GM12878 (cell line): Measurements from ENCODE around the gene MAP1A. TPM values are rescaled to one million over a fixed set of nuclear protein-coding genes. Genes with fewer than 3 reads are reported as not detected.

Experiments
- ATAC-seq: fragments of 200-7000 bp; cut with Tn5 transposase; 3 replicates; pipeline ENCODE4 v1.9.1; 2020; ENCODE audit warnings: mild to moderate bottlenecking, moderate library complexity
- BruUV-seq: library from RNA; stranded (reverse); fragments of 400-500 nt; replicated peaks from 2 replicates; lab custom pipeline; 2021; lab: Mats Ljungman, UMichigan
- CTCF ChIA-PET: fragments of 300-600 bp; sonication (Branson Sonifier 250); formaldehyde crosslinking; extraction: SDS; loops from one replicate; lab custom pipeline; 2021; ENCODE audit warnings: inconsistent platforms; lab: Yijun Ruan, JAX
- POLR2A ChIA-PET: fragments of 350-600 bp; formaldehyde crosslinking; extraction: SDS; loops from one replicate; lab custom pipeline; 2021; ENCODE audit warnings: inconsistent platforms; lab: Charles Lee
- RAD21 ChIA-PET: fragments of 300-600 bp; sonication (Branson Sonifier 250); formaldehyde crosslinking; loops from one replicate; lab custom pipeline; 2023; ENCODE audit warnings: antibody characterized with exemption; ENCODE audit not compliant: unreplicated experiment; lab: Charles Lee
- SMC1A ChIA-PET: fragments of 300-600 bp; sonication (Branson Sonifier 250); formaldehyde crosslinking; loops from one replicate; lab custom pipeline; 2023; ENCODE audit not compliant: unreplicated experiment, uncharacterized antibody; lab: Charles Lee
- DNase-seq: peaks from one replicate; pipeline ENCODE4 v3.0.0-alpha.2; 2011; ENCODE audit warnings: low read depth, low spot score
- FAIRE-seq: peaks from 3 replicates; lab custom pipeline; 2011; peaks lifted over from hg19 to GRCh38; lab: Jason Lieb, UNC
- H2AFZ ChIP-seq: 2 replicates; pipeline ENCODE4 v1.6.0; 2011; ENCODE audit warnings: low read depth, low read length, control low read depth; ENCODE audit not compliant: control insufficient read depth
- H3K27ac ChIP-seq: 2 replicates; pipeline ENCODE4 v1.5.1; 2011; ENCODE audit warnings: control low read depth; ENCODE audit not compliant: control insufficient read depth, insufficient read depth
- H3K27me3 ChIP-seq, 2 experiments: replicated peaks in 1 of 2; 2 replicates each; pipeline versions ENCODE4 v1.6.0 to v1.6.1; 2011; ENCODE audit warnings: low read length in 1 of 2; ENCODE audit not compliant: control insufficient read depth in 2 of 2, insufficient read depth in 2 of 2
- H3K36me3 ChIP-seq, 2 experiments: 2 replicates each; pipeline ENCODE4 v1.5.1; 2011; ENCODE audit warnings: low read length in 1 of 2; ENCODE audit not compliant: control insufficient read depth in 2 of 2, insufficient read depth in 2 of 2
- H3K4me1 ChIP-seq: 2 replicates; pipeline ENCODE4 v1.6.1; 2011; ENCODE audit warnings: mild to moderate bottlenecking, low read length, moderate library complexity, mixed read lengths; ENCODE audit not compliant: control insufficient read depth, insufficient read depth
- H3K4me2 ChIP-seq: 2 replicates; pipeline ENCODE4 v1.6.0; 2011; ENCODE audit warnings: control low read depth; ENCODE audit not compliant: control insufficient read depth, insufficient read depth
- H3K4me3 ChIP-seq: fragments of 200-600 bp; sonication (generic); 2 replicates; pipeline ENCODE4 v1.5.1; 2016
- H3K79me2 ChIP-seq: 2 replicates; pipeline ENCODE4 v1.6.0; 2011; ENCODE audit warnings: low read length; ENCODE audit not compliant: control insufficient read depth, insufficient read depth
- H3K9ac ChIP-seq: 2 replicates; pipeline ENCODE4 v1.8.0; 2011; ENCODE audit warnings: low read length, control low read depth, mixed read lengths; ENCODE audit not compliant: control insufficient read depth, insufficient read depth
- H3K9me3 ChIP-seq: replicated peaks from 3 replicates; pipeline ENCODE4 v1.5.1; 2011; ENCODE audit warnings: mild to moderate bottlenecking, low read length; ENCODE audit not compliant: control insufficient read depth, insufficient read depth
- H4K20me1 ChIP-seq: 2 replicates; pipeline ENCODE4 v1.6.0; 2011; ENCODE audit not compliant: control insufficient read depth, insufficient read depth
- CBFB ChIP-seq: IDR thresholded peaks from 2 replicates; pipeline ENCODE4 v1.6.1; 2016; ENCODE audit warnings: antibody characterized with exemption, low read depth
- ETV6 ChIP-seq, 2 experiments: fragments of 450-650 bp in 1 of 2; IDR thresholded peaks in 1 of 2; conservative IDR thresholded peaks in 1 of 2; 2 replicates each; pipeline ENCODE4 v1.6.1; 2014; ENCODE audit warnings: antibody characterized with exemption in 1 of 2, borderline replicate concordance in 1 of 2, low read depth in 1 of 2, mild to moderate bottlenecking in 1 of 2, moderate library complexity in 1 of 2
- FOXK2 ChIP-seq: fragments of 450-650 bp; IDR thresholded peaks from 2 replicates; pipeline ENCODE4 v1.6.1; 2017; ENCODE audit warnings: mild to moderate bottlenecking, moderate library complexity
- JUNB ChIP-seq: IDR thresholded peaks from 2 replicates; pipeline ENCODE4 v1.6.1; 2016; ENCODE audit warnings: antibody characterized with exemption, mild to moderate bottlenecking
- KAT2A ChIP-seq: conservative IDR thresholded peaks from 2 replicates; pipeline ENCODE4 v1.6.1; 2011; ENCODE audit warnings: low read depth, low read length; ENCODE audit not compliant: control insufficient read depth
- MTA2 ChIP-seq: fragments of 450-650 bp; IDR thresholded peaks from 2 replicates; pipeline ENCODE4 v1.6.1; 2016; ENCODE audit warnings: low read depth, mild to moderate bottlenecking, moderate library complexity
- MXI1 ChIP-seq: fragments of 150-350 bp; IDR thresholded peaks from 2 replicates; pipeline ENCODE4 v1.6.1; 2011; ENCODE audit warnings: low read depth, mild to moderate bottlenecking, inconsistent platforms, low read length, improper control_type of control experiment
- NFYB ChIP-seq: IDR thresholded peaks from 2 replicates; pipeline ENCODE4 v1.6.1; 2011; ENCODE audit warnings: low read depth, mild to moderate bottlenecking, low read length, improper control_type of control experiment, moderate library complexity; ENCODE audit not compliant: insufficient read depth
- POU2F2 ChIP-seq: IDR thresholded peaks from 3 replicates; pipeline ENCODE4 v1.6.1; 2011; ENCODE audit warnings: low read depth, mild to moderate bottlenecking, low read length, borderline replicate concordance
- RAD51 ChIP-seq: fragments of 450-650 bp; IDR thresholded peaks from 2 replicates; pipeline ENCODE4 v1.6.1; 2016; ENCODE audit warnings: moderate library complexity, mild to moderate bottlenecking, inconsistent platforms
- RELA ChIP-seq: fragments of 450-650 bp; IDR thresholded peaks from 2 replicates; pipeline ENCODE4 v1.8.0; 2014; ENCODE audit warnings: borderline replicate concordance; ENCODE audit not compliant: partially characterized antibody
- REST ChIP-seq: IDR thresholded peaks from 2 replicates; pipeline ENCODE4 v1.6.1; 2012; ENCODE audit warnings: mild to moderate bottlenecking, low read depth, low read length
- RUNX3 ChIP-seq: IDR thresholded peaks from 2 replicates; pipeline ENCODE4 v1.6.1; 2012; ENCODE audit warnings: low read length, inconsistent platforms
- SPI1 ChIP-seq: IDR thresholded peaks from 2 replicates; pipeline ENCODE4 v1.6.1; 2011; ENCODE audit warnings: low read depth, mild to moderate bottlenecking, low read length, moderate library complexity, borderline replicate concordance; ENCODE audit not compliant: insufficient read depth
- SREBF1 ChIP-seq: IDR thresholded peaks from 2 replicates; pipeline ENCODE4 v1.6.1; 2012; ENCODE audit warnings: mild to moderate bottlenecking, low read length
- SUZ12 ChIP-seq: fragments of 200-600 bp; sonication (generic); IDR thresholded peaks from one replicate; pipeline ENCODE4 v1.6.1; 2018; ENCODE audit warnings: antibody characterized with exemption, mild to moderate bottlenecking; ENCODE audit not compliant: unreplicated experiment
- TCF7 ChIP-seq: IDR thresholded peaks from 2 replicates; pipeline ENCODE4 v1.6.1; 2014; ENCODE audit warnings: antibody characterized with exemption, borderline replicate concordance
- WGBS: methylation state at CpG from one replicate; pipeline ENCODE4 v1.1.6; 2016; ENCODE audit warnings: low lambda C conversion rate; ENCODE audit not compliant: insufficient replicate concordance, insufficient coverage; ENCODE audit errors: missing lambda C conversion rate; 5-methylcytosine and 5-hydroxymethylcytosine counted together
- in situ Hi-C: fragments of 300-500 bp; cut with MboI; formaldehyde crosslinking; loops from 9 replicates; pipeline ENCODE4 v1.14.3; 2018; ENCODE audit warnings: mixed read lengths
- intact Hi-C: fragments of 100-400 bp; cut with micrococcal nuclease; formaldehyde crosslinking; loops from one replicate; pipeline ENCODE4 v1.14.2; 2022; ENCODE audit not compliant: unreplicated experiment
- polyA plus RNA-seq, 11 experiments: library from polyadenylated mRNA; depleted of rRNA in 4 of 11; unstranded in 6 of 11; stranded (reverse) in 5 of 11; fragments of >200 nt; fragmentation: Nextera tagmentation in 4 of 11; fragmentation: Illumina TruSeq in 1 of 11; extraction: Ambion mirVana in 4 of 11; extraction: Trizol in 1 of 11; gene quantifications; 1 replicate in 1 of 11; 2 replicates in 10 of 11; pipeline versions ENCODE4 v1.2.1 to v1.2.3, GENCODE V29; 2011 to 2016; ENCODE audit warnings: inconsistent platforms in 2 of 11, missing spikeins in 2 of 11, low read depth in 1 of 11
- total RNA-seq, 4 experiments: library from RNA; depleted of rRNA in 3 of 4; stranded (reverse); fragments of >200 nt in 3 of 4; fragmentation: Illumina TruSeq in 1 of 4; extraction: Trizol in 1 of 4; gene quantifications; 2 replicates each; pipeline versions ENCODE4 v1.2.1 to v1.2.3, GENCODE V29; 2013 to 2021
- TF ChIP-seq, protein P1 (sequence below): fragments of 450-650 bp; IDR thresholded peaks from 2 replicates; pipeline ENCODE4 v1.6.1; 2017; ENCODE audit warnings: mild to moderate bottlenecking, low read depth, inconsistent platforms; ENCODE audit not compliant: poor library complexity, severe bottlenecking
- TF ChIP-seq, protein P2 (sequence below): fragments of 450-650 bp; IDR thresholded peaks from 2 replicates; pipeline ENCODE4 v1.6.1; 2017; ENCODE audit warnings: low read depth, mild to moderate bottlenecking, moderate library complexity

Gene MAP1A
- total and polyA plus RNA-seq, 10 of the 15 experiments (the other 5 are each of a cell fraction or from before 2014, with no cell fraction given), result under 0.01 to 0.10 (median 0.05) TPM

- Histone ChIP-seq H4K20me1 (no peaks in the 10 kb centered on the region), H3K36me3 (peaks cover 0 to 2% of the 10 kb centered on the region in 2 experiments; a peak in 2 of 4 replicates), H3K4me1 (no peaks in the 10 kb centered on the region), H3K9ac (no peak overlapping the region), H3K4me3 (no peak overlapping the region), H3K27ac (no peak overlapping the region), H3K9me3 (no peaks in the 10 kb centered on the region), H2AFZ (no peak overlapping the region), H3K79me2 (no peaks in the 10 kb centered on the region), H3K4me2 (no peak overlapping the region), H3K27me3 (no peaks in the 10 kb centered on the region)
- in situ Hi-C loops (no loop called here), intact Hi-C loops (no loop called here)
- ChIA-PET CTCF (interaction anchor here (0.7 kb wide), 1 partner anchor 19 kb away, joined by 4 read pairs; the partner anchor contains the start of gene TP53BP1), SMC1A (interaction anchor here (4.1 kb wide), 1 partner anchor 12 kb away, joined by 13 read pairs; no protein-coding TSS in a partner anchor), RAD21 (no interaction called here), POLR2A (interaction anchor here (0.6 kb wide), 1 partner anchor 335 kb away, joined by 4 read pairs; no protein-coding TSS in a partner anchor)
- no peak for ATAC-seq
- BruUV-seq, result no TSS peak
- DNase-seq, result no peak
- FAIRE-seq, result no peak
- WGBS, result 94% methylated on average over 25 of the region's 25 CpGs
- no peak for TF ChIP-seq ETV6 (conservative IDR thresholded peaks at IDR 0.05 in 1 of 2, IDR thresholded peaks at IDR 0.05 in 1 of 2; ENCODE audit: borderline replicate concordance in 1 of 2, low read depth in 1 of 2)
- TF ChIP-seq MTA2, result no peak
- TF ChIP-seq MXI1, result no peak
- TF ChIP-seq POU2F2, result no peak
- TF ChIP-seq FOXK2, result no peak
- no peak for TF ChIP-seq TCF7
- no peak for TF ChIP-seq RAD51
- TF ChIP-seq JUNB, result no peak
- TF ChIP-seq REST, result no peak
- TF ChIP-seq KAT2A, result no peak
- TF ChIP-seq, protein P1, sequence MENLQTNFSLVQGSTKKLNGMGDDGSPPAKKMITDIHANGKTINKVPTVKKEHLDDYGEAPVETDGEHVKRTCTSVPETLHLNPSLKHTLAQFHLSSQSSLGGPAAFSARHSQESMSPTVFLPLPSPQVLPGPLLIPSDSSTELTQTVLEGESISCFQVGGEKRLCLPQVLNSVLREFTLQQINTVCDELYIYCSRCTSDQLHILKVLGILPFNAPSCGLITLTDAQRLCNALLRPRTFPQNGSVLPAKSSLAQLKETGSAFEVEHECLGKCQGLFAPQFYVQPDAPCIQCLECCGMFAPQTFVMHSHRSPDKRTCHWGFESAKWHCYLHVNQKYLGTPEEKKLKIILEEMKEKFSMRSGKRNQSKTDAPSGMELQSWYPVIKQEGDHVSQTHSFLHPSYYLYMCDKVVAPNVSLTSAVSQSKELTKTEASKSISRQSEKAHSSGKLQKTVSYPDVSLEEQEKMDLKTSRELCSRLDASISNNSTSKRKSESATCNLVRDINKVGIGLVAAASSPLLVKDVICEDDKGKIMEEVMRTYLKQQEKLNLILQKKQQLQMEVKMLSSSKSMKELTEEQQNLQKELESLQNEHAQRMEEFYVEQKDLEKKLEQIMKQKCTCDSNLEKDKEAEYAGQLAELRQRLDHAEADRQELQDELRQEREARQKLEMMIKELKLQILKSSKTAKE, result no peak
- TF ChIP-seq, protein P2, sequence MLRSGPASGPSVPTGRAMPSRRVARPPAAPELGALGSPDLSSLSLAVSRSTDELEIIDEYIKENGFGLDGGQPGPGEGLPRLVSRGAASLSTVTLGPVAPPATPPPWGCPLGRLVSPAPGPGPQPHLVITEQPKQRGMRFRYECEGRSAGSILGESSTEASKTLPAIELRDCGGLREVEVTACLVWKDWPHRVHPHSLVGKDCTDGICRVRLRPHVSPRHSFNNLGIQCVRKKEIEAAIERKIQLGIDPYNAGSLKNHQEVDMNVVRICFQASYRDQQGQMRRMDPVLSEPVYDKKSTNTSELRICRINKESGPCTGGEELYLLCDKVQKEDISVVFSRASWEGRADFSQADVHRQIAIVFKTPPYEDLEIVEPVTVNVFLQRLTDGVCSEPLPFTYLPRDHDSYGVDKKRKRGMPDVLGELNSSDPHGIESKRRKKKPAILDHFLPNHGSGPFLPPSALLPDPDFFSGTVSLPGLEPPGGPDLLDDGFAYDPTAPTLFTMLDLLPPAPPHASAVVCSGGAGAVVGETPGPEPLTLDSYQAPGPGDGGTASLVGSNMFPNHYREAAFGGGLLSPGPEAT, result no peak
- no peak for TF ChIP-seq NFYB
- TF ChIP-seq SPI1, result no peak
- TF ChIP-seq CBFB, result no peak
- TF ChIP-seq SREBF1, result no peak
- TF ChIP-seq RELA, result no peak
- no peak for TF ChIP-seq RUNX3
- TF ChIP-seq SUZ12, result no peak
Observed at GRCh38 chr15:43473885-43474284, 43.5 kb upstream of the MAP1A start.
